Neuronal stem cell (in vitro differentiated cells): Measurements from ENCODE around the gene LRG1.

Experiments used
- DNase-seq: peaks from one replicate; pipeline ENCODE4 v3.0.0-alpha.2; 2013; ENCODE audit warnings: low spot score
- H2AFZ ChIP-seq: one replicate; pipeline ENCODE4 v1.6.1; 2013; ENCODE audit warnings: mild to moderate bottlenecking, low read length, inconsistent platforms
- H2AK5ac ChIP-seq: 2 replicates; pipeline ENCODE4 v1.6.1; 2013; ENCODE audit warnings: low read depth, mild to moderate bottlenecking, inconsistent platforms, low read length, moderate library complexity, mixed read lengths
- H2BK120ac ChIP-seq: 2 replicates; pipeline ENCODE4 v1.6.1; 2013; ENCODE audit warnings: low read depth, mild to moderate bottlenecking, inconsistent platforms, low read length, moderate library complexity, mixed read lengths
- H2BK12ac ChIP-seq: one replicate; pipeline ENCODE4 v1.6.1; 2013; ENCODE audit warnings: low read length, inconsistent platforms
- H2BK15ac ChIP-seq: 2 replicates; pipeline ENCODE4 v1.6.1; 2013; ENCODE audit warnings: mild to moderate bottlenecking, low read length, inconsistent platforms, mixed read lengths
- H2BK5ac ChIP-seq: one replicate; pipeline ENCODE4 v1.6.1; 2013; ENCODE audit warnings: inconsistent platforms, mild to moderate bottlenecking, low read length, moderate library complexity
- H3K14ac ChIP-seq: one replicate; pipeline ENCODE4 v1.6.1; 2013; ENCODE audit warnings: low read length, inconsistent platforms
- H3K18ac ChIP-seq: 2 replicates; pipeline ENCODE4 v1.6.1; 2013; ENCODE audit warnings: low read length, inconsistent platforms
- H3K23ac ChIP-seq: 2 replicates; pipeline ENCODE4 v1.6.1; 2013; ENCODE audit warnings: low read depth, mild to moderate bottlenecking, mixed read lengths, low read length, inconsistent platforms; ENCODE audit not compliant: poor library complexity
- H3K27ac ChIP-seq: replicated peaks from 3 replicates; pipeline ENCODE4 v1.5.1; 2013; ENCODE audit warnings: low read length, inconsistent platforms
- H3K27me3 ChIP-seq, 3 experiments: 2 replicates each; pipeline ENCODE4 v1.6.1; 2013; ENCODE audit warnings: low read length in 3 of 3, mild to moderate bottlenecking in 2 of 3, inconsistent platforms in 1 of 3, low read depth in 1 of 3, mixed read lengths in 1 of 3, moderate library complexity in 1 of 3; ENCODE audit not compliant: control insufficient read depth in 3 of 3, insufficient read depth in 3 of 3
- H3K36me3 ChIP-seq, 2 donors: replicated peaks in 1 of 2; 2 replicates each; pipeline ENCODE4 v1.6.1; 2013; ENCODE audit warnings: low read length in 2 of 2; ENCODE audit not compliant: control insufficient read depth in 2 of 2, insufficient read depth in 2 of 2
- H3K4ac ChIP-seq: 2 replicates; pipeline ENCODE4 v1.6.1; 2013; ENCODE audit warnings: inconsistent platforms, mild to moderate bottlenecking, low read length, moderate library complexity
- H3K4me1 ChIP-seq, 2 donors: 1 replicate in 1 of 2; 2 replicates in 1 of 2; pipeline ENCODE4 v1.6.1; 2013; ENCODE audit warnings: low read length in 2 of 2, low read depth in 1 of 2; ENCODE audit not compliant: control insufficient read depth in 2 of 2, insufficient read depth in 1 of 2
- H3K4me2 ChIP-seq: one replicate; pipeline ENCODE4 v1.6.1; 2013; ENCODE audit warnings: mild to moderate bottlenecking, low read length, inconsistent platforms; ENCODE audit not compliant: insufficient read depth, poor library complexity, severe bottlenecking
- H3K4me3 ChIP-seq, 2 donors: 2 replicates each; pipeline ENCODE4 v1.5.1; 2013; ENCODE audit warnings: low read length in 2 of 2, mild to moderate bottlenecking in 2 of 2, inconsistent platforms in 1 of 2, moderate library complexity in 1 of 2
- H3K79me1 ChIP-seq: one replicate; pipeline ENCODE4 v1.6.1; 2013; ENCODE audit warnings: low read depth, mild to moderate bottlenecking, inconsistent platforms, low read length, moderate library complexity
- H3K9ac ChIP-seq: one replicate; pipeline ENCODE4 v1.6.1; 2013; ENCODE audit warnings: mild to moderate bottlenecking, low read depth, low read length, inconsistent platforms; ENCODE audit not compliant: poor library complexity
- H3K9me3 ChIP-seq, 2 donors: replicated peaks in 1 of 2; 2 replicates each; pipeline versions ENCODE3 to v1.6.1; 2013; ENCODE audit warnings: low read length in 2 of 2, mild to moderate bottlenecking in 2 of 2, inconsistent platforms in 1 of 2, low read depth in 1 of 2, mixed read lengths in 1 of 2, moderate library complexity in 1 of 2; ENCODE audit not compliant: control insufficient read depth in 2 of 2, insufficient read depth in 1 of 2
- H4K8ac ChIP-seq: one replicate; pipeline ENCODE4 v1.6.1; 2013; ENCODE audit warnings: low read depth, mild to moderate bottlenecking, inconsistent platforms, low read length, moderate library complexity
- H4K91ac ChIP-seq: one replicate; pipeline ENCODE4 v1.6.1; 2013; ENCODE audit warnings: low read length, low read depth, mild to moderate bottlenecking, inconsistent platforms; ENCODE audit not compliant: poor library complexity
- WGBS, 2 donors: extraction: QIAGEN DNeasy Blood & Tissue Kit; methylation state at CpG; one replicate each; pipeline ENCODE4 v1.1.7; 2013; ENCODE audit warnings: missing lambda C conversion rate in 2 of 2, mixed read lengths in 1 of 2; ENCODE audit not compliant: insufficient read length in 2 of 2, insufficient replicate concordance in 1 of 2; ENCODE audit errors: extremely low coverage in 2 of 2; 5-methylcytosine and 5-hydroxymethylcytosine counted together

The LRG1 gene

DNA sequence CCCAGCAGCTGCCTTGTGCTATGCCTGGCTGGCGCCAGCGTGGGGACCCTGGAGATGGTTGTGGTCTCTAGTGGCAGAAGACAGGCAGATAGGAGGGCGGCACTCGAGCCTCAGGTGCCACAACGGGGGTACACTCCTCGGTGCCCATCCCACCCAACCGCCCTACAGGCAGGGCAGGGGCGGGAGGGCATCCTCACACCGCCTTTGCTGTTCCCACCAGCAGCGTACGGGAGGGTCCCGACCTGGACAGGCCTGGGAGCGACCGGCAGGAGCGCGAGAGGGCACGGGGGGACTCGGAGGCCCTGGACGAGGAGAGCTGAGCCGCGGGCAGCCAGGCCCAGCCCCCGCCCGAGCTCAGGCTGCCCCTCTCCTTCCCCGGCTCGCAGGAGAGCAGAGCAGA lies 38.1 kb downstream of the LRG1 start:
- H2BK5ac ChIP-seq = no peak overlapping the region
- H3K14ac ChIP-seq = no peak overlapping the region
- H3K27ac ChIP-seq = no peak overlapping the region
- H3K4me2 ChIP-seq = no peak overlapping the region
- WGBS, 2 donors = no CpG with 5 or more reads among the region's 25 CpGs
- H4K8ac ChIP-seq = peak overlapping the region; percentile 23
- no peak for DNase-seq
- no peaks in the 10 kb centered on the region for H3K27me3 ChIP-seq
- no peak overlapping the region for H3K23ac ChIP-seq
- H2BK12ac ChIP-seq = no peak overlapping the region
- H3K79me1 ChIP-seq = peaks cover 7% of the 10 kb centered on the region
- H2BK120ac ChIP-seq = no peak overlapping the region
- no peak overlapping the region for H3K9ac ChIP-seq
- H3K36me3 ChIP-seq = peaks cover 49 to 72% of the 10 kb centered on the region in 2 donors
- no peak overlapping the region for H4K91ac ChIP-seq
- H3K4ac ChIP-seq = no peak overlapping the region
- peaks cover 0 to 11% of the 10 kb centered on the region in 2 donors for H3K4me1 ChIP-seq
- H3K18ac ChIP-seq = no peak overlapping the region
- H2BK15ac ChIP-seq = no peak overlapping the region
- no peak overlapping the region for H2AFZ ChIP-seq
- no peak overlapping the region for H2AK5ac ChIP-seq
- H3K9me3 ChIP-seq = no peaks in the 10 kb centered on the region
- no peak overlapping the region for H3K4me3 ChIP-seq

GRCh38 chr19:4500841-4501591 lies 38.8 kb downstream of the LRG1 start:
- H4K8ac ChIP-seq = no peak overlapping the region
- no peak overlapping the region for H2BK5ac ChIP-seq
- H3K79me1 ChIP-seq = peaks cover 7% of the 10 kb centered on the region
- no peak overlapping the region for H2BK120ac ChIP-seq
- no peak overlapping the region for H3K27ac ChIP-seq
- H3K18ac ChIP-seq = no peak overlapping the region
- no CpG with 5 or more reads among the region's 29 CpGs for WGBS, 2 donors
- no peak overlapping the region for H3K4me3 ChIP-seq
- no peak overlapping the region for H2BK15ac ChIP-seq
- no peaks in the 10 kb centered on the region for H3K9me3 ChIP-seq
- H3K9ac ChIP-seq = no peak overlapping the region
- no peak overlapping the region for H2AFZ ChIP-seq
- peaks cover 49 to 79% of the 10 kb centered on the region in 2 donors for H3K36me3 ChIP-seq
- no peak overlapping the region for H2AK5ac ChIP-seq
- H3K4me2 ChIP-seq = no peak overlapping the region
- H4K91ac ChIP-seq = no peak overlapping the region
- no peak for DNase-seq
- no peak overlapping the region for H3K14ac ChIP-seq
- peak overlapping the region; percentile 12 for H3K23ac ChIP-seq
- no peak overlapping the region for H3K4ac ChIP-seq
- H3K27me3 ChIP-seq = no peaks in the 10 kb centered on the region
- H2BK12ac ChIP-seq = no peak overlapping the region
- H3K4me1 ChIP-seq = peaks cover 0 to 11% of the 10 kb centered on the region in 2 donors

- H3K14ac ChIP-seq = no peak overlapping the region
- H3K27me3 ChIP-seq = no peaks in the 10 kb centered on the region
- H3K4ac ChIP-seq = no peak overlapping the region
- no peak overlapping the region for H4K8ac ChIP-seq
- peak overlapping the region; percentile 64 for H3K18ac ChIP-seq
- no peak overlapping the region for H2BK15ac ChIP-seq
- H3K27ac ChIP-seq = no peak overlapping the region
- no peak overlapping the region for H2BK5ac ChIP-seq
- H2AK5ac ChIP-seq = no peak overlapping the region
- H3K4me1 ChIP-seq = peaks cover 0 to 11% of the 10 kb centered on the region in 2 donors
- H3K79me1 ChIP-seq = peaks cover 4% of the 10 kb centered on the region
- H2BK12ac ChIP-seq = no peak overlapping the region
- no peak overlapping the region for H3K9ac ChIP-seq
- no peak overlapping the region for H2AFZ ChIP-seq
- H3K23ac ChIP-seq = peak overlapping the region; percentile 55
- H3K36me3 ChIP-seq = peaks cover 48 to 81% of the 10 kb centered on the region in 2 donors
- no peak overlapping the region for H4K91ac ChIP-seq
- no peak overlapping the region for H3K4me2 ChIP-seq
- H3K4me3 ChIP-seq = no peak overlapping the region
- H3K9me3 ChIP-seq = no peaks in the 10 kb centered on the region
- no peak overlapping the region for H2BK120ac ChIP-seq
- DNase-seq = no peak
- no CpG with 5 or more reads among the region's 15 CpGs for WGBS, 2 donors
Measured at GRCh38 chr19:4499855-4500254, 40.0 kb downstream of the LRG1 start.

- Histone ChIP-seq H3K27me3 (no peaks in the 10 kb centered on the region), H3K4me3 (no peak overlapping the region), H2BK12ac (no peak overlapping the region), H3K36me3 (peaks cover 45 to 82% of the 10 kb centered on the region in 2 donors), H3K79me1 (peaks cover 5% of the 10 kb centered on the region), H2BK5ac (no peak overlapping the region), H4K8ac (no peak overlapping the region), H3K27ac (no peak overlapping the region), H3K9ac (no peak overlapping the region), H2BK120ac (no peak overlapping the region), H3K4ac (no peak overlapping the region), H3K9me3 (no peaks in the 10 kb centered on the region), H2BK15ac (no peak overlapping the region), H3K4me1 (peaks cover 0 to 11% of the 10 kb centered on the region in 2 donors), H2AK5ac (no peak overlapping the region), H4K91ac (no peak overlapping the region), H3K23ac (no peak overlapping the region), H2AFZ (no peak overlapping the region), H3K14ac (no peak overlapping the region), H3K4me2 (no peak overlapping the region), H3K18ac (no peak overlapping the region)
- WGBS, 2 donors = no CpG with 5 or more reads among the region's 23 CpGs
- no peak for DNase-seq
Measured at GRCh38 chr19:4499318-4499717, 40.5 kb downstream of the LRG1 start.
